ENCODE measurements around the gene PURA. TPM values are rescaled to one million over a fixed set of nuclear protein-coding genes. Genes with fewer than 3 reads are reported as not detected.
"Not testable (repeated sequence)": the region's sequence is repeated elsewhere in the genome, so short reads cannot be mapped to it uniquely, and the experiment has no call there.

PURA gene
- total and polyA plus RNA-seq, 2 experiments from 2014 or later: 10.7 to 30.6 TPM

DNA sequence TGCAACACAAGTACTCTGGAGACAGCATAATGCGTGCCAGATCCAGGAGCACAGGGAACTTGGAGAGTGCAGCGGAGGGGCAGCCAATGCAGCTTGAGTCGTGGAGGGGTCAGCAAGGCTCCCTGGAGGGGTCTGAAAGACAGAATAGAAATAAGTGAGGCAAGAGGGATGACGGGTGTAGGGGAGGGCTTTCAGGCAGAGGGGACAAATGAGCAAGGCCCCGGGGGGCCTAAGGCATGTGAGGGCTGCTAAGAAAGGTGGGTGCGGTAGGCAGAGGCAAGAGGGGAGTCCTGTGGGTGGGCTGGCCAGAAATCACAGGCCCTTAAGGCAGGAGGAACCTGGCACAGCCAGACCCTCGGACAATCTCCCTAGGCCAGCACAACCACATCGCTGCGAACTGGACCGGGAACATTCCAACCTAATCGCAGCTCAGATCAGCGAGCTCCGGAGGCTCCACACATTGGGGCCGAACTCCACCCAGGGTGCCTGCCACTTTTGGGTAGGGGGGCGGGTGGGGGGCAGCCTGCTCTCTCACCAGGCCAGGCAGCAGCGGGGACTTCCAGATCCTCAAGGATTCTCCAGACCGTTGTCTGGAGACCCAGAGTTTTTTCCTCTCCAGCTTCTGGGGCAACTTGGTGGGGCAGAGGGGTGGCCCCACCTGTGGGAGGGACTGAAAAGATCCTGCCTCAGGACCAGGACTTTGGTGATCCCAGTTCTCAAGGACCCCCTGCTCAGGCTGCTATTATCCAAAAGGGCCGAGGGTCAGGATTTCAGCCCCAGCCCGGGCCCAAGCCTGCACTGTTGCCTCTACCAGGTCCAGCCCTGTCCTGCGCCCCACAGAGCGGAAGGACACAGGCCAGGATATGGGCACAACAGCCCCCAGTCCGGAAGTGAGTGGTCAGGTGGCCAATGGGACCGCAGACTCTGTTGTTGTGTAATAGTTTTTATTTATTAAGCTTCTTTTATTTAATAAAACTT is 38.4 kb downstream of the PURA start:
- H3K4me2 ChIP-seq (ENCODE audit: unreplicated experiment): no peak overlapping the region
- in situ Hi-C loops (cut with MboI): loop anchor here (25.0 kb wide), 1 partner anchor 365 kb away; the partner anchor contains the start of gene PSD2

GRCh38 chr5:140153255-140153654 is 39.3 kb downstream of the PURA start:
- Histone ChIP-seq H3K4me3 (no peak overlapping the region), H3K36me3 (ENCODE audit: low read depth) (no peaks in the 10 kb centered on the region), H3K4me2 (ENCODE audit: unreplicated experiment) (no peak overlapping the region), H3K4me1 (ENCODE audit: insufficient read depth) (peaks cover 5% of the 10 kb centered on the region; the same call in 1 of the 2 replicates), H3K9me2 (ENCODE audit: insufficient read depth) (no peaks in the 10 kb centered on the region), H3K9me3 (ENCODE audit: low read depth) (no peaks in the 10 kb centered on the region), H3K9ac (no peak overlapping the region), H3K27me3 (replicated peaks; ENCODE audit: insufficient read depth) (no peaks in the 10 kb centered on the region), H4K20me1 (ENCODE audit: insufficient read depth) (no peaks in the 10 kb centered on the region; the same call in 1 of the 2 replicates), H3K79me2 (ENCODE audit: insufficient read depth) (0 out of 2 replicates have a peak, but pooled peaks cover 5% of the 10 kb centered on the region), H2AFZ (no peak overlapping the region), H3K27ac (no peak overlapping the region), H3F3A (ENCODE audit: insufficient read depth) (no peaks in the 10 kb centered on the region)
- WGBS, 2 experiments (ENCODE audit: low coverage in 1 of 2, low lambda C conversion rate in 2 of 2, missing lambda C conversion rate in 2 of 2): 45 to 58% methylated on average over 7 of the region's 7 CpGs
- TF ChIP-seq EZH2phosphoT487 (IDR thresholded peaks at IDR 0.05; ENCODE audit: insufficient read depth, low read depth) (no peak), EZH2 (IDR thresholded peaks at IDR 0.05; ENCODE audit: insufficient read depth, poor library complexity, severe bottlenecking) (no peak)
- no peak for DNase-seq
- in situ Hi-C loops (cut with MboI): loop anchor here (25.0 kb wide), 1 partner anchor 366 kb away; the partner anchor contains the start of gene PSD2

More for the DNA sequence above, 38.4 kb downstream of the PURA start:
- TF ChIP-seq EZH2 (IDR thresholded peaks at IDR 0.05; ENCODE audit: insufficient read depth, poor library complexity, severe bottlenecking) (no peak), EZH2phosphoT487 (IDR thresholded peaks at IDR 0.05; ENCODE audit: insufficient read depth, low read depth) (no peak)
- DNase-seq: no peak
- no peaks in the 10 kb centered on the region for H3K36me3 ChIP-seq (ENCODE audit: low read depth)
- no peaks in the 10 kb centered on the region for H3K27me3 ChIP-seq (replicated peaks; ENCODE audit: insufficient read depth)
- no peak overlapping the region for H3K4me3 ChIP-seq
- H3K79me2 ChIP-seq (ENCODE audit: insufficient read depth): 0 out of 2 replicates have a peak, but pooled peaks cover 8% of the 10 kb centered on the region
- 83 to 90% methylated on average over 16 to 23 of the region's 23 CpGs for WGBS, 2 experiments (ENCODE audit: low coverage in 1 of 2, low lambda C conversion rate in 2 of 2, missing lambda C conversion rate in 2 of 2)
- H3K27ac ChIP-seq: no peak overlapping the region
- H3K9me3 ChIP-seq (ENCODE audit: low read depth): no peaks in the 10 kb centered on the region
- no peak overlapping the region for H3K9ac ChIP-seq
- H3K4me1 ChIP-seq (ENCODE audit: insufficient read depth): peaks cover 5% of the 10 kb centered on the region; the same call in 1 of the 2 replicates
- H4K20me1 ChIP-seq (ENCODE audit: insufficient read depth): no peaks in the 10 kb centered on the region; the same call in 1 of the 2 replicates
- H3K9me2 ChIP-seq (ENCODE audit: insufficient read depth): no peaks in the 10 kb centered on the region
- H2AFZ ChIP-seq: no peak overlapping the region
- no peaks in the 10 kb centered on the region for H3F3A ChIP-seq (ENCODE audit: insufficient read depth)

- WGBS, 2 experiments (ENCODE audit: low coverage in 1 of 2, low lambda C conversion rate in 2 of 2, missing lambda C conversion rate in 2 of 2): 53 to 54% methylated on average over 8 of the region's 8 CpGs
- no peaks in the 10 kb centered on the region for H3K9me3 ChIP-seq (ENCODE audit: low read depth)
- in situ Hi-C loops (cut with MboI): loop anchor here (25.0 kb wide), 1 partner anchor 367 kb away; the partner anchor contains the start of gene PSD2
- no peaks in the 10 kb centered on the region for H3K27me3 ChIP-seq (replicated peaks; ENCODE audit: insufficient read depth)
- H3K9me2 ChIP-seq (ENCODE audit: insufficient read depth): no peaks in the 10 kb centered on the region
- no peaks in the 10 kb centered on the region for H3F3A ChIP-seq (ENCODE audit: insufficient read depth)
- no peak overlapping the region for H3K4me3 ChIP-seq
- 0 out of 2 replicates have a peak, but pooled peaks cover 5% of the 10 kb centered on the region for H3K79me2 ChIP-seq (ENCODE audit: insufficient read depth)
- no peak overlapping the region for H3K27ac ChIP-seq
- no peak for DNase-seq
- H3K9ac ChIP-seq: no peak overlapping the region
- H2AFZ ChIP-seq: no peak overlapping the region
- H3K36me3 ChIP-seq (ENCODE audit: low read depth): no peaks in the 10 kb centered on the region
- TF ChIP-seq EZH2phosphoT487 (IDR thresholded peaks at IDR 0.05; ENCODE audit: insufficient read depth, low read depth): no peak
- no peak for TF ChIP-seq EZH2 (IDR thresholded peaks at IDR 0.05; ENCODE audit: insufficient read depth, poor library complexity, severe bottlenecking)
- no peaks in the 10 kb centered on the region for H4K20me1 ChIP-seq (ENCODE audit: insufficient read depth)
- H3K4me2 ChIP-seq (ENCODE audit: unreplicated experiment): no peak overlapping the region
- peaks cover 5% of the 10 kb centered on the region; the same call in 1 of the 2 replicates for H3K4me1 ChIP-seq (ENCODE audit: insufficient read depth)
Observed at GRCh38 chr5:140153905-140154304, 40.0 kb downstream of the PURA start.

GRCh38 chr5:140154710-140155381 is 40.9 kb downstream of the PURA start:
- H3K27me3 ChIP-seq (replicated peaks; ENCODE audit: insufficient read depth); H3K4me3 ChIP-seq; H3K9me2 ChIP-seq (ENCODE audit: insufficient read depth); H4K20me1 ChIP-seq (ENCODE audit: insufficient read depth); H3K27ac ChIP-seq; H3K79me2 ChIP-seq (ENCODE audit: insufficient read depth); H3K9me3 ChIP-seq (ENCODE audit: low read depth); H3K9ac ChIP-seq; H2AFZ ChIP-seq; H3K4me2 ChIP-seq (ENCODE audit: unreplicated experiment); H3K4me1 ChIP-seq (ENCODE audit: insufficient read depth); H3K36me3 ChIP-seq (ENCODE audit: low read depth); H3F3A ChIP-seq (ENCODE audit: insufficient read depth); DNase-seq: not testable (repeated sequence)
- in situ Hi-C loops (cut with MboI): loop anchor here (5.0 to 25.0 kb wide), 2 partner anchors 88 to 368 kb away; partner anchors contain the start of gene PSD2
- WGBS, 2 experiments (ENCODE audit: low coverage in 1 of 2, low lambda C conversion rate in 2 of 2, missing lambda C conversion rate in 2 of 2): 68% methylated on average over 21 of the region's 21 CpGs

All from GM23248 (cell line).